GM12874 (cell line): ENCODE results near the gene EZR.

Source experiments
- TF ChIP-seq, protein P1 (sequence below): IDR thresholded peaks from 2 replicates; pipeline ENCODE4 v1.5.1; 2011; ENCODE audit warnings: low read depth, mild to moderate bottlenecking, control low read depth, low read length, moderate library complexity; ENCODE audit not compliant: insufficient read depth

Gene EZR

GRCh38 chr6:158778005-158778527 is 41.1 kb downstream of the EZR start:
- TF ChIP-seq, protein P1, sequence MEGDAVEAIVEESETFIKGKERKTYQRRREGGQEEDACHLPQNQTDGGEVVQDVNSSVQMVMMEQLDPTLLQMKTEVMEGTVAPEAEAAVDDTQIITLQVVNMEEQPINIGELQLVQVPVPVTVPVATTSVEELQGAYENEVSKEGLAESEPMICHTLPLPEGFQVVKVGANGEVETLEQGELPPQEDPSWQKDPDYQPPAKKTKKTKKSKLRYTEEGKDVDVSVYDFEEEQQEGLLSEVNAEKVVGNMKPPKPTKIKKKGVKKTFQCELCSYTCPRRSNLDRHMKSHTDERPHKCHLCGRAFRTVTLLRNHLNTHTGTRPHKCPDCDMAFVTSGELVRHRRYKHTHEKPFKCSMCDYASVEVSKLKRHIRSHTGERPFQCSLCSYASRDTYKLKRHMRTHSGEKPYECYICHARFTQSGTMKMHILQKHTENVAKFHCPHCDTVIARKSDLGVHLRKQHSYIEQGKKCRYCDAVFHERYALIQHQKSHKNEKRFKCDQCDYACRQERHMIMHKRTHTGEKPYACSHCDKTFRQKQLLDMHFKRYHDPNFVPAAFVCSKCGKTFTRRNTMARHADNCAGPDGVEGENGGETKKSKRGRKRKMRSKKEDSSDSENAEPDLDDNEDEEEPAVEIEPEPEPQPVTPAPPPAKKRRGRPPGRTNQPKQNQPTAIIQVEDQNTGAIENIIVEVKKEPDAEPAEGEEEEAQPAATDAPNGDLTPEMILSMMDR: no peak

- TF ChIP-seq, protein P1: no peak
Measured at GRCh38 chr6:158777510-158777909, 41.7 kb downstream of the EZR start.

- TF ChIP-seq, protein P1: no peak
Measured at GRCh38 chr6:158776737-158777136, 42.4 kb downstream of the EZR start.

DNA sequence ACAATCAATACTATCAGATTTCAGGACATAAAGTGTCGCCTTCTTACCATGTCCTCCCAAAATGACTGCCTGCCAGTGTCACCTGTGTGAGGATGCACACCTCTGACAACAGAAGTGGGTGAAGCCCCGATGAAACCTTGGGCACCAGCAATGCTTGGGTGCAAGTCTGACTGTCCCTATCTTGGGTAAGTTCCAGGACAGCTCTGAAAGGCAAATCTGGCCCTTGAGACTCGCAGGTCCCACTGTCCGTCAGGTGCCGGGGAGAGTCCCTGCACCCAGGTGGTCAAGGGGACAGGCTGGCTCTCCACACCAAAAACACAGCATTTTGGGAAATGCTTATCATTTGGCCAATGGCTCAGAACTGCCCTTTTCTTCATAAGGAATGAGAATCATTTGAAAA is 43.3 kb downstream of the EZR start:
- TF ChIP-seq, protein P1: no peak

DNA sequence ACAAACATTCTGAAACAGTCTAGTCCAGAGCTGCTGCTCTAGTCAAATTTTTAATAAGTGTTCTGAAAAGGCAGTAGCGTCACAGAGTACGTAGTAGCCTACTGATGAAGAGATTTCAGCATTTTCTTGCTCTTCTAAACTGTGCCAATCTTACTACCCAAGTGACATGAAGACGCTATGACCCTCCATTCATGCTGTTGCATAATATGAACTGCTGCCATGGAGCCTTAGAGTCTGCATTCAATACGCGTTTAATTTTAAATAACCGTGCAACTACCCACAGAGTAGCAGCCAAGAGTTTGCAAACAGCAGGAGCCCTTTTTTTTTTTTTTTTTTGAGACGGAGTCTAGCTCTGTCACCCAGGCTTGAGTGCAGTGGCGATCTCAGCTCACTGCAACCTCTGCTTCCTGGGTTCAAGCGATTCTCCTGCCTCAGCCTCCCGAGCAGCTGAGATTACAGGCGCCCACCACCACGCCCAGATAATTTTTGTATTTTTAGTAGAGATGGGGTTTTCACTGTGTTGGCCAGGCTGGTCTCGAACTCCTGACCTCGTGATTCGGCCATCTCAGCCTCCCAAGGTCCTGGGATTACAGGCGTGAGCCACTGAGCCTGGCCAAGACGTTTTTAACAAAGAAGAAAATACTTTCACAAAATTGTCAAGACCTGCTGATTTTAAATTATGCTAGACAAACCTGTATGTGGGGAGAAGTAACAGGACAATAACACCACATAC is 44.3 kb downstream of the EZR start:
- TF ChIP-seq, protein P1: no peak

DNA sequence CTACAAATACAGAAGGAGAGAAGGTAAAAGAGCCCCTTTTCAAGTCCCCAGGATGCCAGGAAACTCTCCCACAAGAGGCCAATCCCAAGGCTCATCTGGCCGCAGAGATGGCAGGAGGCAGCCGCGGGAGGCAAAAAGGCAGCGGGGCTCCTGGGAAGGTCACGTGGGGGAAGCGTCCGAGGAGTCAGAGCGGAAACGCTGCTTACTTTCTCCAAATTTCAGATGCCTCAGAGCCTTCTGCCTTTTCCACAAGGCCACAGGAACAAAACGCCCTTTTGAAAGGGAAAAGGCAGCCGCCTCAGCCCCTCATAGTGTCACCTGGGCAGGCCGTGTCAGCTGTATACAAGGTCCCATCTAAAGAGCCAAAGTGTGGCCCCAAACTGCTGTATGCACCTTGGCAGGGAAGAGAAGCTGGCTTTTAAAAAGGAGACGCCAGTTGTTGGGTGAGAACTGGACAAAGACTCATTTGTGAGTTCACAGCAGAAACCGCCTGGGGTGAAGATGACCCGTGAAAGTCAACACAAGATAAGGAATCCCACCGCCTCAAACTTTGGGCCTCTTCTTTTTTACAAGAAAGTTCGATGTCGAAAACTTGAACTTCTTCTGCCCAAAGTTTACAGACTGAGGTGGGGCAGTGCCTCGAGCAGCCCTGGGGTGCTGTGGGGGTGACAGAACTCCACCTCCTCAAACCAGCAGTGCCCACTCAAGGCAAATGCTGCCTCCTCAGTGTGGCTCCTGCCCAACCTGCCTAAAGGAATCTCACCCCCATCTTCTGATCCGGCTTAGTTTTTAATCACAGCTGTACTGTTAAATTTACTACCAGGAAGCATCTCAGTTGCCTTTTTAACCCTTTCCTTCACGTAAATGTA is 45.4 kb downstream of the EZR start:
- TF ChIP-seq, protein P1: no peak

DNA sequence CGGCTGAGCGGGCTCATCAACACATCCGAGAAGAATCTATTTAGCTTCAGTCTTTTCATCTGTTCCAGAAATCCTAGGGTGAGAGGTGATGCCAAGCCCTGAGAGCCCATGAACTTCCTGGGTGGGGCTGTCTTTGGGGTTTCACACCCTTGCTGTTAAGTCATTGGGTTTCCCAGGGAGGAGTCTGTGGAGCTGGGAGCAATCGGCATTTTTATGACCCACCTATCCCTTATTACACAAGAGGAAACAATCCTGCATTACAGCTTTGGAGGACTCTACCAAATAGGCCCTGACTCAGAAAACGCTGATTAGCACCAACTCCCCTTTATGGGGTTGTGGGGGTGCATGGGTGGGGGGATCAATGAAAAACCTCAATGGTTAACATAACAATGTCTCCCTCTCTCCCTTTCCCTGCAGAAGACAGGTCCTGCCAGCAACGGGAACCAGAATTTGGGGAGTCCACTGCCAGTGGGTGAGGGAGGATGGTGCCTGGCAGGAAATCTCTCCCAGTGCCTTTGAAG is 46.3 kb downstream of the EZR start:
- TF ChIP-seq, protein P1: no peak
